HepG2 (cell line): ENCODE results near the gene TNP2. TPM values are rescaled to one million over a fixed set of nuclear protein-coding genes. Genes with fewer than 3 reads are reported as not detected.

Experiments used
- ATM ChIP-seq: fragments of 450-650 bp; IDR thresholded peaks from 2 replicates; pipeline ENCODE4 v1.7.1; 2017; ENCODE audit warnings: mild to moderate bottlenecking, borderline replicate concordance
- CEBPB ChIP-seq: IDR thresholded peaks from 2 replicates; pipeline ENCODE4 v1.6.1; 2011; ENCODE audit warnings: low read depth, low read length, improper control_type of control experiment, borderline replicate concordance
- CENPX ChIP-seq: sonication (generic); formaldehyde crosslinking; IDR thresholded peaks from 2 replicates; pipeline ENCODE4 v1.9.0; 2021; ENCODE audit warnings: mild to moderate bottlenecking, missing genetic modification reagents, moderate library complexity
- ERF ChIP-seq: IDR thresholded peaks from 2 replicates; pipeline ENCODE4 v1.6.1; 2018; ENCODE audit warnings: missing biosample characterization, missing genetic modification reagents
- FOSL1 ChIP-seq: sonication (generic); formaldehyde crosslinking; IDR thresholded peaks from 2 replicates; pipeline ENCODE4 v1.9.0; 2021; ENCODE audit warnings: missing genetic modification reagents, borderline replicate concordance
- FOXC1 ChIP-seq: sonication (generic); formaldehyde crosslinking; IDR thresholded peaks from 2 replicates; pipeline ENCODE4 v1.8.0; 2022; ENCODE audit warnings: mild to moderate bottlenecking, missing genetic modification reagents, borderline replicate concordance
- GLMP ChIP-seq: sonication (generic); formaldehyde crosslinking; IDR thresholded peaks from 2 replicates; pipeline ENCODE4 v1.9.0; 2021; ENCODE audit warnings: missing genetic modification reagents, mild to moderate bottlenecking, borderline replicate concordance
- MYPOP ChIP-seq: sonication (generic); formaldehyde crosslinking; IDR thresholded peaks from 2 replicates; pipeline ENCODE4 v1.8.1; 2023; ENCODE audit warnings: mild to moderate bottlenecking, moderate library complexity, missing genetic modification reagents
- RBM39 ChIP-seq: fragments of 200-400 bp; formaldehyde crosslinking; IDR thresholded peaks from one replicate; pipeline ENCODE4 v1.6.1; 2018; ENCODE audit warnings: antibody characterized with exemption, mild to moderate bottlenecking, low read depth, low read length; ENCODE audit not compliant: poor library complexity, severe bottlenecking
- RERE ChIP-seq: IDR thresholded peaks from 2 replicates; pipeline ENCODE4 v1.6.1; 2016; ENCODE audit warnings: low read depth, missing genetic modification reagents, missing compliant biosample characterization
- SKI ChIP-seq: fragments of 450-650 bp; IDR thresholded peaks from one replicate; pipeline ENCODE4 v1.6.1; 2018; ENCODE audit warnings: mild to moderate bottlenecking; ENCODE audit not compliant: partially characterized antibody
- ZBTB8A ChIP-seq: sonication (generic); formaldehyde crosslinking; IDR thresholded peaks from 2 replicates; pipeline ENCODE4 v1.4.0; 2020; ENCODE audit warnings: mild to moderate bottlenecking, low read depth, missing genetic modification reagents, borderline replicate concordance
- ZNF329 ChIP-seq: sonication (generic); formaldehyde crosslinking; IDR thresholded peaks from 2 replicates; pipeline ENCODE4 v1.9.0; 2021; ENCODE audit warnings: low read depth, mild to moderate bottlenecking, missing genetic modification reagents
- ZNF687 ChIP-seq: sonication (generic); formaldehyde crosslinking; IDR thresholded peaks from 2 replicates; pipeline ENCODE4 v1.5.1; 2020; ENCODE audit warnings: mild to moderate bottlenecking, missing genetic modification reagents, moderate library complexity
- ZNF800 ChIP-seq: sonication (generic); formaldehyde crosslinking; IDR thresholded peaks from 2 replicates; pipeline ENCODE4 v1.4.0; 2020; ENCODE audit warnings: missing genetic modification reagents
- ZNF883 ChIP-seq: sonication (generic); formaldehyde crosslinking; IDR thresholded peaks from 2 replicates; pipeline ENCODE4 v1.5.1; 2020; ENCODE audit warnings: mild to moderate bottlenecking, missing genetic modification reagents; ENCODE audit errors: not compliant biosample characterization
- polyA plus RNA-seq, 8 experiments: library from polyadenylated mRNA; depleted of rRNA in 3 of 8; stranded (reverse) in 7 of 8; unstranded in 1 of 8; fragments of >200 nt; fragmentation: Illumina TruSeq in 4 of 8; extraction: Trizol in 4 of 8; gene quantifications; 2 replicates each; pipeline versions ENCODE4 v1.2.1 to v1.2.3, GENCODE V29; 2011 to 2016; ENCODE audit warnings: low read depth in 4 of 8, missing spikeins in 1 of 8, mixed read lengths in 1 of 8; ENCODE audit not compliant: insufficient read depth in 1 of 8
- total RNA-seq, 5 experiments: library from RNA; depleted of rRNA; stranded (reverse); fragments of >200 nt; fragmentation: Illumina TruSeq; extraction: Trizol; gene quantifications; 2 replicates each; pipeline ENCODE4 v1.2.3, GENCODE V29; 2016; ENCODE audit warnings: low read depth in 1 of 5

The TNP2 gene
- total and polyA plus RNA-seq, 2 of the 13 experiments (the other 11 are each of a cell fraction or from before 2014, with no cell fraction given) = not detected

GRCh38 chr16:11274964-11275363 is 5.8 kb upstream of the TNP2 start (continued):
- no peak for TF ChIP-seq MYPOP
- no peak for TF ChIP-seq CEBPB
- TF ChIP-seq ZBTB8A (CRISPR knock-in tag) = no peak
- no peak for TF ChIP-seq GLMP
- no peak for TF ChIP-seq ZNF883 (CRISPR knock-in tag)
- no peak for TF ChIP-seq FOSL1 (CRISPR knock-in tag)
- TF ChIP-seq ZNF687 = peak; percentile 53
- TF ChIP-seq ERF (CRISPR knock-in tag) = no peak
- TF ChIP-seq FOXC1 = 0 out of 2 replicates have a peak, but pooled peaks have one; percentile 40
- no peak for TF ChIP-seq RERE
- no peak for TF ChIP-seq CENPX (CRISPR knock-in tag)
- no peak for TF ChIP-seq RBM39
- TF ChIP-seq ZNF800 (CRISPR knock-in tag) = no peak
- TF ChIP-seq SKI = no peak
- peak; percentile 99 for TF ChIP-seq ZNF329
- TF ChIP-seq ATM = no peak
